Fibroblast of lung (primary cell): ENCODE results near the gene APBA2.

ENCODE experiments used
- CTCF ChIP-seq, 2 donors: IDR thresholded peaks in 1 of 2; conservative IDR thresholded peaks in 1 of 2; 1 replicate in 1 of 2; 2 replicates in 1 of 2; pipeline ENCODE4 v1.5.1; 2011 to 2012; ENCODE audit warnings: low read length in 2 of 2, control low read depth in 1 of 2, inconsistent platforms in 1 of 2, low read depth in 1 of 2, mild to moderate bottlenecking in 1 of 2
- EZH2 ChIP-seq: IDR thresholded peaks from 2 replicates; pipeline ENCODE4 v1.5.1; 2012; ENCODE audit warnings: low read length, control low read depth, mild to moderate bottlenecking; ENCODE audit errors: missing control alignments

- TF ChIP-seq CTCF (conservative IDR thresholded peaks at IDR 0.05 in 1 of 2, IDR thresholded peaks at IDR 0.05 in 1 of 2; ENCODE audit: low read depth in 1 of 2, low read length in 2 of 2) = no peak
- TF ChIP-seq EZH2 = no peak
Measured at GRCh38 chr15:28947221-28947674, 61.5 kb downstream of the APBA2 start.
